Measurements from ENCODE around the gene ABCB10. TPM values are rescaled to one million over a fixed set of nuclear protein-coding genes. Genes with fewer than 3 reads are reported as not detected.

The ABCB10 gene
- total RNA-seq, 2 experiments from 2014 or later, result 16.4 to 27.2 TPM

GRCh38 chr1:229485318-229485717 is 73.2 kb downstream of the ABCB10 start:
- ChIA-PET CTCF (ENCODE audit: unreplicated experiment) (no interaction called here), POLR2A (interaction anchor here (0.7 kb wide), 1 partner anchor 13 kb away, joined by 3 read pairs; no protein-coding TSS in a partner anchor)
- Histone ChIP-seq H3K9me2 (ENCODE audit: insufficient read depth, low read length) (no peaks in the 10 kb centered on the region), H4K20me1 (ENCODE audit: insufficient read depth, low read length) (no peaks in the 10 kb centered on the region), H3K4me2 (ENCODE audit: low read length) (no peak overlapping the region), H3K36me3 (ENCODE audit: insufficient read depth, low read length) (peaks cover 92% of the 10 kb centered on the region), H3K4me1 (ENCODE audit: insufficient read depth, low read length, poor library complexity, severe bottlenecking) (peaks cover 11% of the 10 kb centered on the region), H3K27ac (ENCODE audit: low read depth, low read length, poor library complexity, severe bottlenecking) (no peak overlapping the region), H3K4me3 (ENCODE audit: low read depth, low read length, poor library complexity, severe bottlenecking) (no peak overlapping the region), H2AFZ (ENCODE audit: low read length) (no peak overlapping the region), H3K79me2 (ENCODE audit: insufficient read depth, low read depth, low read length) (no peaks in the 10 kb centered on the region), H3K9me3 (ENCODE audit: low read length) (no peaks in the 10 kb centered on the region)
- BruUV-seq (replicated peaks), result no TSS peak
- intact Hi-C loops (cut with micrococcal nuclease; ENCODE audit: unreplicated experiment), result no loop called here
- no peak for DNase-seq (ENCODE audit: low spot score)
- TF ChIP-seq EZH2phosphoT487 (IDR thresholded peaks at IDR 0.05; ENCODE audit: borderline replicate concordance, low read depth, low read length), result no peak
- no peak for TF ChIP-seq CTCF (conservative IDR thresholded peaks at IDR 0.05; ENCODE audit: low read length)

GRCh38 chr1:229482511-229482910 is 76.0 kb downstream of the ABCB10 start:
- no peak overlapping the region for H3K4me3 ChIP-seq (ENCODE audit: low read depth, low read length, poor library complexity, severe bottlenecking)
- TF ChIP-seq CTCF (conservative IDR thresholded peaks at IDR 0.05; ENCODE audit: low read length) (no peak), EZH2phosphoT487 (IDR thresholded peaks at IDR 0.05; ENCODE audit: borderline replicate concordance, low read depth, low read length) (no peak)
- H3K9me3 ChIP-seq (ENCODE audit: low read length), result no peaks in the 10 kb centered on the region
- peaks cover 89% of the 10 kb centered on the region for H3K36me3 ChIP-seq (ENCODE audit: insufficient read depth, low read length)
- no peak overlapping the region for H2AFZ ChIP-seq (ENCODE audit: low read length)
- POLR2A ChIA-PET, result interaction anchor here (1.1 kb wide), 1 partner anchor 224 kb away, joined by 3 read pairs; no protein-coding TSS in a partner anchor
- intact Hi-C loops (cut with micrococcal nuclease; ENCODE audit: unreplicated experiment), result no loop called here
- CTCF ChIA-PET (ENCODE audit: unreplicated experiment), result interaction anchor here (1.0 to 1.5 kb wide), 3 partner anchors 24 to 226 kb away, joined by 3 read pairs; no protein-coding TSS in a partner anchor
- peaks cover 6% of the 10 kb centered on the region; the same call in 1 of the 2 replicates for H4K20me1 ChIP-seq (ENCODE audit: insufficient read depth, low read length)
- no peaks in the 10 kb centered on the region for H3K9me2 ChIP-seq (ENCODE audit: insufficient read depth, low read length)
- no peak overlapping the region for H3K27ac ChIP-seq (ENCODE audit: low read depth, low read length, poor library complexity, severe bottlenecking)
- peaks cover 31% of the 10 kb centered on the region for H3K4me1 ChIP-seq (ENCODE audit: insufficient read depth, low read length, poor library complexity, severe bottlenecking)
- no peak for DNase-seq (ENCODE audit: low spot score)
- BruUV-seq (replicated peaks), result no TSS peak
- H3K79me2 ChIP-seq (ENCODE audit: insufficient read depth, low read depth, low read length), result no peaks in the 10 kb centered on the region
- H3K4me2 ChIP-seq (ENCODE audit: low read length), result no peak overlapping the region

- ChIA-PET CTCF (ENCODE audit: unreplicated experiment) (interaction anchor here (0.6 to 2.0 kb wide), 2 partner anchors 222 to 582 kb away, joined by 3 to 10 read pairs; no protein-coding TSS in a partner anchor), POLR2A (interaction anchor here (0.6 to 1.5 kb wide), 10 partner anchors 11 to 994 kb away, joined by 3 to 7 read pairs (median 4); partner anchors contain the start of gene NUP133)
- no peak overlapping the region for H3K4me3 ChIP-seq (ENCODE audit: low read depth, low read length, poor library complexity, severe bottlenecking)
- H3K9me3 ChIP-seq (ENCODE audit: low read length), result no peaks in the 10 kb centered on the region
- no peak for TF ChIP-seq EZH2phosphoT487 (IDR thresholded peaks at IDR 0.05; ENCODE audit: borderline replicate concordance, low read depth, low read length)
- no peak for TF ChIP-seq CTCF (conservative IDR thresholded peaks at IDR 0.05; ENCODE audit: low read length)
- no peaks in the 10 kb centered on the region for H3K9me2 ChIP-seq (ENCODE audit: insufficient read depth, low read length)
- H3K36me3 ChIP-seq (ENCODE audit: insufficient read depth, low read length), result peaks cover 89% of the 10 kb centered on the region
- H3K79me2 ChIP-seq (ENCODE audit: insufficient read depth, low read depth, low read length), result no peaks in the 10 kb centered on the region
- intact Hi-C loops (cut with micrococcal nuclease; ENCODE audit: unreplicated experiment), result loop anchor here (1.0 kb wide), 1 partner anchor 222 kb away; no protein-coding TSS in a partner anchor
- peak overlapping the region; percentile 28 for H3K4me2 ChIP-seq (ENCODE audit: low read length)
- peak overlapping the region; percentile 26 for H3K27ac ChIP-seq (ENCODE audit: low read depth, low read length, poor library complexity, severe bottlenecking)
- DNase-seq (ENCODE audit: low spot score), result peak; percentile 34
- peaks cover 6% of the 10 kb centered on the region; the same call in 1 of the 2 replicates for H4K20me1 ChIP-seq (ENCODE audit: insufficient read depth, low read length)
- no peak overlapping the region for H2AFZ ChIP-seq (ENCODE audit: low read length)
- peaks cover 31% of the 10 kb centered on the region for H3K4me1 ChIP-seq (ENCODE audit: insufficient read depth, low read length, poor library complexity, severe bottlenecking)
- BruUV-seq (replicated peaks), result no TSS peak
These were observed 78.0 kb downstream of the ABCB10 start for GRCh38 chr1:229480495-229480894.

All from OCI-LY7 (cell line).